ENCODE measurements around the gene MBOAT1.

- TF ChIP-seq CTCF (IDR thresholded peaks at IDR 0.05): no peak
- no peak for TF ChIP-seq POLR2AphosphoS5 (IDR thresholded peaks at IDR 0.05; ENCODE audit: insufficient read depth in 1 of 2, low read depth in 1 of 2)
- no peak for TF ChIP-seq POLR2A (IDR thresholded peaks at IDR 0.05)
Observed at GRCh38 chr6:20169786-20170185, 42.5 kb downstream of the MBOAT1 start.
